ENCODE measurements around the gene RMDN2. TPM values are rescaled to one million over a fixed set of nuclear protein-coding genes. Genes with fewer than 3 reads are reported as not detected.

RMDN2 gene
- total and polyA plus RNA-seq, 10 of the 15 experiments (the other 5 are each of a cell fraction or from before 2014, with no cell fraction given): 2.6 to 12.4 (median 9.2) TPM

- in situ Hi-C loops (cut with MboI): no loop called here
- TF ChIP-seq FOXM1 (IDR thresholded peaks at IDR 0.05; ENCODE audit: low read depth, low read length) (no peak), ZSCAN29 (IDR thresholded peaks at IDR 0.05) (no peak), EZH2 (IDR thresholded peaks at IDR 0.05; ENCODE audit: borderline replicate concordance, control insufficient read depth, low read depth, low read length) (no peak), LARP7 (IDR thresholded peaks at IDR 0.05) (no peak), MEF2B (IDR thresholded peaks at IDR 0.05; ENCODE audit: partially characterized antibody, poor library complexity, severe bottlenecking) (no peak), RFX5 (IDR thresholded peaks at IDR 0.05; ENCODE audit: low read depth, low read length) (no peak), EP300 (IDR thresholded peaks at IDR 0.05; ENCODE audit: borderline replicate concordance in 1 of 2, control insufficient read depth in 1 of 2, low read depth in 2 of 2, low read length in 2 of 2) (no peak), E4F1 (IDR thresholded peaks at IDR 0.05; ENCODE audit: borderline replicate concordance, partially characterized antibody) (no peak), HDAC2 (IDR thresholded peaks at IDR 0.05) (no peak), RB1 (IDR thresholded peaks at IDR 0.05; ENCODE audit: borderline replicate concordance) (no peak), GABPA (IDR thresholded peaks at IDR 0.05; ENCODE audit: low read depth) (no peak), ZBTB40 (IDR thresholded peaks at IDR 0.05; ENCODE audit: borderline replicate concordance) (no peak), NFXL1 (IDR thresholded peaks at IDR 0.05; ENCODE audit: borderline replicate concordance) (no peak), RBBP5 (conservative IDR thresholded peaks at IDR 0.05) (no peak)
- TF ChIP-seq, protein P1, sequence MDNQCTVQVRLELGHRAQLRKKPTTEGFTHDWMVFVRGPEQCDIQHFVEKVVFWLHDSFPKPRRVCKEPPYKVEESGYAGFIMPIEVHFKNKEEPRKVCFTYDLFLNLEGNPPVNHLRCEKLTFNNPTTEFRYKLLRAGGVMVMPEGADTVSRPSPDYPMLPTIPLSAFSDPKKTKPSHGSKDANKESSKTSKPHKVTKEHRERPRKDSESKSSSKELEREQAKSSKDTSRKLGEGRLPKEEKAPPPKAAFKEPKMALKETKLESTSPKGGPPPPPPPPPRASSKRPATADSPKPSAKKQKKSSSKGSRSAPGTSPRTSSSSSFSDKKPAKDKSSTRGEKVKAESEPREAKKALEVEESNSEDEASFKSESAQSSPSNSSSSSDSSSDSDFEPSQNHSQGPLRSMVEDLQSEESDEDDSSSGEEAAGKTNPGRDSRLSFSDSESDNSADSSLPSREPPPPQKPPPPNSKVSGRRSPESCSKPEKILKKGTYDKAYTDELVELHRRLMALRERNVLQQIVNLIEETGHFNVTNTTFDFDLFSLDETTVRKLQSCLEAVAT (IDR thresholded peaks at IDR 0.05): no peak
- TF ChIP-seq, protein P2, sequence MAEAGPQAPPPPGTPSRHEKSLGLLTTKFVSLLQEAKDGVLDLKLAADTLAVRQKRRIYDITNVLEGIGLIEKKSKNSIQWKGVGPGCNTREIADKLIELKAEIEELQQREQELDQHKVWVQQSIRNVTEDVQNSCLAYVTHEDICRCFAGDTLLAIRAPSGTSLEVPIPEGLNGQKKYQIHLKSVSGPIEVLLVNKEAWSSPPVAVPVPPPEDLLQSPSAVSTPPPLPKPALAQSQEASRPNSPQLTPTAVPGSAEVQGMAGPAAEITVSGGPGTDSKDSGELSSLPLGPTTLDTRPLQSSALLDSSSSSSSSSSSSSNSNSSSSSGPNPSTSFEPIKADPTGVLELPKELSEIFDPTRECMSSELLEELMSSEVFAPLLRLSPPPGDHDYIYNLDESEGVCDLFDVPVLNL (IDR thresholded peaks at IDR 0.05; ENCODE audit: low read depth, low read length): no peak
Measured at GRCh38 chr2:37947306-37947705, 22.2 kb downstream of the RMDN2 start.

More at GRCh38 chr2:37947306-37947705, 22.2 kb downstream of the RMDN2 start:
- Histone ChIP-seq H3K79me2 (ENCODE audit: control insufficient read depth, insufficient read depth, low read length) (no peaks in the 10 kb centered on the region), H3K9me3 (replicated peaks; ENCODE audit: control insufficient read depth, insufficient read depth, low read length) (no peaks in the 10 kb centered on the region; the same call in 1 of the 3 replicates), H3K4me2 (ENCODE audit: control insufficient read depth, insufficient read depth) (no peak overlapping the region), H3K27ac (ENCODE audit: control insufficient read depth, insufficient read depth) (no peak overlapping the region), H3K4me3 (no peak overlapping the region), H3K9ac (ENCODE audit: control insufficient read depth, insufficient read depth, low read length) (no peak overlapping the region), H2AFZ (ENCODE audit: control insufficient read depth, low read depth, low read length) (no peak overlapping the region), H3K36me3 (ENCODE audit: control insufficient read depth in 2 of 2, insufficient read depth in 2 of 2, low read length in 1 of 2) (no peaks in the 10 kb centered on the region), H4K20me1 (ENCODE audit: control insufficient read depth, insufficient read depth) (no peaks in the 10 kb centered on the region), H3K27me3 (replicated peaks in 1 of 2; ENCODE audit: control insufficient read depth in 2 of 2, insufficient read depth in 2 of 2, low read length in 1 of 2) (no peaks in the 10 kb centered on the region), H3K4me1 (ENCODE audit: control insufficient read depth, insufficient read depth, low read length) (no peaks in the 10 kb centered on the region)
- no TSS peak for BruUV-seq (replicated peaks)
- CTCF ChIA-PET: interaction anchor here (0.7 to 1.0 kb wide), 2 partner anchors 59 to 70 kb away, joined by 3 to 4 read pairs; no protein-coding TSS in a partner anchor
- intact Hi-C loops (cut with micrococcal nuclease; ENCODE audit: unreplicated experiment): no loop called here
- POLR2A ChIA-PET: interaction anchor here (0.5 kb wide), 1 partner anchor 1131 kb away, joined by 5 read pairs; no protein-coding TSS in a partner anchor
- no peak for FAIRE-seq
- 94% methylated on average over 1 of the region's 1 CpG for WGBS (ENCODE audit: insufficient coverage, insufficient replicate concordance, low lambda C conversion rate, missing lambda C conversion rate)
- no peak for ATAC-seq
- DNase-seq (ENCODE audit: low read depth, low spot score): no peak
- RAD21 ChIA-PET (ENCODE audit: unreplicated experiment): no interaction called here
- SMC1A ChIA-PET (ENCODE audit: uncharacterized antibody, unreplicated experiment): interaction anchor here (2.0 kb wide), 1 partner anchor 327 kb away, joined by 6 read pairs; no protein-coding TSS in a partner anchor
